ENCODE results near the gene CAMK1D.
"Not testable (repeated sequence)": the region's sequence is repeated elsewhere in the genome, so short reads cannot be mapped to it uniquely, and the experiment has no call there.

CAMK1D gene

DNA sequence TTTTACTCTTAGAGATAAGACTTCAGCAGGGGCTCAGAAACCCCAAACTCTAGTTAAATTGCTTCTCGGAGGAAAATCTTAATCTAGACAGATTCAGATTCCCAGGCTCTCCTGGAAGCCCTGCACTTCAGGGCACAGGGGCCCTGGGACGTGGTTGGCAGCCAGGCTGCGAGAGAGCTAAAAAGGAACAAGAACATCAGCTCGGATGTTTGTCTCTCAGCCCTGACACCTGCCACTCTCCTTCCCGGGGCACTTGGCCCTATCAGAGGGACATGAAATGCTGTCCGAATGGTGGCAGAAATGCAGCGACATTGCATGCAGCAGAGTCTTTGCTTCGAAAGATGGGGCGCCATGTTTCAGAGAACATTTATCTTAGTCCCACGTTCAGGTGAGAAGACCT is 485.4 kb downstream of the CAMK1D start:
- DNase-seq = no peak

DNA sequence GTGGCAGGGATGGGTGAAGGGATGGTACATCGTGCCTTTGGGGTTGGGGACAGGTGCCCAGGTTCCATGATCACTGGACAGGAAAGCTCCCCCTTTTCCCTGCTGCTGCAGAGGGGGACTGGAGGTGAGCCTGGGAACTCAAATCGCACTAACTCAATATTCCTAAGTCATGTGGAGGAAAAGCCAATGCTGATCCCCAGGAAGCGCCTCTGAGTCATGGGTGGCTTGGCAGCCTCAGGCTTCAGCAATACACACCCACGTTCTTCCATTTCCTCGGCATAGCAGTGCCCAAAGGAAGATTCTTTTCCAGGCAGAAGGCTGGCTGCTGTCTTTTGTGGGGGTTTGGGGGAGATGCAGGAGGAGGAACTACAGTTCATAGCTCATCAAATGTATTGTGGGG is 486.4 kb downstream of the CAMK1D start:
- no peak for DNase-seq

DNA sequence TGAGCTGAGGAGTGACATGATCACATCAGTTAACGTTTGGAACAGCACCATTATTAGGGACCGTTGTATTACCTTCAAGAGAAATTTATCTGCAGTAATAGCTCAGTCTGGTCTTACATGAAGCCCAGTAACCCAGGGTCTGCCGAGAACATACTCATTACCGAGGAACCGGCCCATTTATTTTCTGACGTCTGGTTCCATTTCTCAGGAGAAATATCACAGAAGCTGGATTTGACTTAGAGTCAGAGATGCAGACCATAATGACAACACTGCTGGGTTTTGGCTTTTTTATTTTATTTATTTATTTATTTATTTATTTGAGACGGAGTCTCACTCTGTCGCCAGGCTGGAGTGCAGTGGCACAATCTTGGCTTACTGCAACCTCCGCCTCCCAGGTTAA is 489.0 kb downstream of the CAMK1D start:
- no peak for DNase-seq

DNA sequence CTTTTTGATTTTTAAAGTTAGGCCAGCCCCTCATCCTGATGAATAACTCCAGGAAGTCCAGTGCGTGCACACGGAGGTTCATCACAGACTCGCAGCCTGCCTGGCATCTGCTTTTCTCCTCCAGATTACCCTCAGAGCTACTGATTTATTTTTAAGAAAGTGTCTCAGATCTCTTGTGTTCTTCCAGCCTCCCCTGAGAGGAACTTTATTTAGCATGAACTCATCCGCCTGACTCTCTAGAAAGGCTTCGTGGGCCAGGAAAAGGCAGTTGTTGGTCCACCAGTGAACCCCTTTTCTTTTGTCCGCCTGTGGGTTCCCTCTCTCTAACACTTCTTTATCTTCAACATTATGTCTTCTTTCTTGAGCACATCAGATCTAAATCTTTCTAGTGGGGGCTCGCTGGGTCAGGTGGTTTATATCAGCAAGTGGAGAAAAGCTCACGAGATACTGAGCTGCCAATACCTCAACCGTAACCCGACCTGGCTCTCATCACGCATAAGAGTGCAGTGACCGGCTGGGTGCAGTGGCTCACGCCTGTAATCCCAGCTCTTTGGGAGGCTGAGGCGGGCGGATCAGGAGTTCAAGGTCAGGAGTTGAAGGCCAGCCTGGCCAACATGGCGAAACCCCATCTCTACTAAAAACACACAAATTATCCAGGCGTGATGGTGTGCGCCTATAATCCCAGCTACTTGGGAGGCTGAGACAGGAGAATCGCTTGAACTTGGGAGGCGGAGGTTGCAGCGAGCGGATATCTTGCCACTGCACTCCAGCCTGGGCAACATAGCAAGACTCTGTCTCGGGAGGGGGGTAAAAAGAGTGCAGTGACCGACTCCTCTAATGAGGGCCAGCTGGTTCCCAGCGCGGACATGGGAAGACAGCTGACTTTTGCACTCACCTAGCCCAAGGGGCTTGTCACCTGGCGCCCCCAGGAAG is 489.9 kb downstream of the CAMK1D start:
- DNase-seq = no peak

DNA sequence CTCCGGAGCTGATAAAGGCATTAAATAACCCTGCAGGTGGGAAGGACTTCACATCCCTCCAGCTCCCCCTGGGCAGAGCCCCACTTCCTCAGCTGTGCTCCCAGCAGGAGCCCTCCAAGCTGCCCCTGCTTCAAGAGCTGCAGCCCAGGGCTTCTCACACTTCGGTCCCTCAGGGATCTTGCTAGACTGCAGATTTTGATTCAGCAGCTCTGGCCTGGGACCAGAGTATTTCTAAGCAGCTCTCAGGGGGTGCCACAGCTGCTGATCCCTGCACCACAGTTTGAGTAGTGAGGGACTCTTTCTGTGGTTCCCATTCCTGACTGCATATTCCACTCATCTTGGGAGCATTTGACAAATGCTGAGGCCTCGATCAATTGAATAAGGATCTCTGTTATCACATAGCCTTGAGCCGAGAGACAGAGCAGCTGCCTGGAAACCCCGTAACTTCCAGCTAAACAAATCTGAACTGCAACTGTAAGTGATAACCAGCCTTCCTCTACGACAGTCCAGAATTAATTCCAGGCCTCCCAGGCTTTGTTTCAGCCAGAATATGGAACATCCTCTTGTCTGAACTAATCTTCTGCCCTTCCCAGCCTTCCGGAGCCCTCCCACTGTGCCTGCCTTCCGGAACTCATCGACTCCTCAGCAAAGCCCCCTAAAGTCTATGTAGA is 490.7 kb downstream of the CAMK1D start:
- no peak for DNase-seq

DNA sequence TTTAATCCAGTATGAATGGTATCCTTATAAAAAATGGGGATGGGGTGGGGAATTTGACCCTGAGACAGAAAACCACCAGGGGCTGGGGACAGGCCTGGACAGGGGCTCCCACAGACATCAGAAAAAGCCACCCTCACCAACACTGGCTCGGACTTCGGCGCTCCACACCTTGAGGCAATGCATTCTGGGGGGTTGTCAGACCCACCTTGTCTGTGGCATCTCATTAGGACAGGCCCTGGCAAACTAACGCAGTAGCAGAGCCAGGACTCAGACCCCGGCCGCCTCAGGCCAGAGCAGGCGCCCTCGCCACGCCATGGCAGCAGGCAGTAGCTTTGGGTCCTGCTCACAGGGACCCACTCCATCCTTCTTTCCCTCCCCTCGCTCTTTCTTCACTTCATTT is 492.1 kb downstream of the CAMK1D start:
- DNase-seq = no peak

DNA sequence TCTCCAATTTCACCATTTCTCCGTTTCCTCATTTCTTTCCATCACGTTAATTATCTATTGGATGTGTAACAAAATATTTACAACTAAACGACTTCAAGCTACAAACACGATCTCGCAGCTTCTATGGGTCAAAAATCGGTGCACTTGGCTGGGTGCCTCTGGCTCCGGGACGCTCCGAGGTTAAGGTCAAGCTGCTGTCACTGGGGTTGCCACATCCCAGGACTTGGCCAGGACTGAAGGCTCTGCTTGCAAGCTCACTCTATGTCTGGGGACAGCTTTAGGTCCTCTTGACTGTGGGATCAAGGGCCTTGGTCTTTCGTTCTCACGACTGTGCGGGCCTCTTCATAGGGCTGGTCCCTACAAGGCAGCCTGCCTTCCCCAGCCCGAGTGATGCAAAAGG is 492.5 kb downstream of the CAMK1D start:
- DNase-seq = no peak

DNA sequence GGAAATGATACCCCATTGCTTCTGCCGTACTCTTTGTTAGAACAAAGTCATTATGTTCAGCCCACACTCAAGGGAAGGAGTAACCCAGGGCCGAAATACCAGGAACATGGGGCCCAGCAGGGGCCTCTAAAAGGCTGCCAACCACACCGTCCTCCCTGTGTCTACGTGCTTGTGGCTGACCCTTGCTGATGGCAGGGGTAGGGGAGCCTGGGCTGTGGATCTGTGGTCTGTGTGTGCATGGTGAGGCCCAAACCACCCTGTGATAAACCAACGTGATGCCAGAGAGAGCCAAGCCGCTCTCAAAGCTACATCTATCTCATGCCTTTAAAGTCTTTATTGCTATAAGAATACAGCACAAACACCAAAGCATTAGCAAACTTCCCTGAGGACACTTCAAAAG is 493.0 kb downstream of the CAMK1D start:
- DNase-seq = no peak

DNA sequence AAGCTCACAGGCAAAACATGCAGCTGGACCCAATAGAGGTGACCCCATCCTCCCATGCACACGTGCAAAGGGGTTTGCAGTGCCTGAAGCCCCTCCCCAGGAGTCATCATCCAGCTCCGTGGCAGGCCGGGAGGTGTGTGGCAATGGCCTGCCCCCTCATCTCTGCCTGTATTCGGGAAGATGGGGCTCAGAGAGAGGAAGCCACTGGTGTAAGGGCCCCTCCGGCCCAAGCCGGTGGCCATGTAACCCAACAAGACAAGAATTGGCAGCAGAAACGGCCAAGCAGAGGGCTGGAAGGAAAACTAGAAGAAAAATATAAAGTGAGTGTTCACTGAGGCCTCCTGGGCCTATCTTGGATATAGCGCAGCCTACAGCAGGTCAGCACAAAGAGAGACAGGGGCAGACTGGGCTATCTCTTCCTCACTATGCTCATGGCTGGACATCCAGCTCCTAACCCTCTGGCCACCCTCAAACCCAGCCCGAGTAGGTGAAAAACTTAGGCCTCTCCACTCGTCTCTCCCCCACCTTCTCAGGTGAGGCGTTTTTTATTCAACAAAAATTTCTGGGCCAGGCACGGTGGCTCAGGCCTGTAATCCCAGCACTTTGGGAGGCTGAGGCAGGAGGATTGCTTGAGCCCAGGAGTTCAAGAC is 494.1 kb downstream of the CAMK1D start:
- no peak for DNase-seq

DNA sequence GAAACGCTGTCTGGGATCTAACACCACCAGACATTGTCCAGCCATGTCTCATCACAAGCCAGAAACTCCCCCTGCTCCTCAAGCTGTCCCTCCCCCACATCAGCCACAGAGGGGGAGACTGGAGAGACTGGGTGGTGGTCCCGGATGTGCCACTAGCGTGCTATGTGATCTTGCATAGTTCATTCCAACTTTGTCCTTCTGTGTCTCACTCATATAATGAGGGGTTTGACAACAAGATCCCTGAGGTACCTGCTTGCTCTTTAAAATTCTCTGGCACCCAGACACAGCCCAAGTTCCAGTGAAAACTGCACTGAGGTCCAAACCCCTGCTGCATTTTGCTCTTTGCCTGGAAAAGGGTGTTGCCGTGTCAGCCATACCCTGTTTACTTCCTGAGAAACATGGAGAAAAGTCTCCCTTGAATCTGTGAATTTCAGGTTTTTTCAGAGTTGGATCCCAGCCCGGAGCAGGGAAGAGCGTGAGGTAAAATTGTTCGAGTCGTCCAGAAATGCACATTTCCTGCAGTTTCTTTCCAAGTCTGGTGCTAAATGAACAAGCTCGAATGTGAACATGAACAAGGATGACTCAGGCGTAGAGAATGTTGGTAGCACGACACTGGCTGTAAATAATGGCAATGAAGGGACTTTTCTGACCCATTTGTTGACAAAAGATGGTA is 495.6 kb downstream of the CAMK1D start:
- DNase-seq = no peak

DNA sequence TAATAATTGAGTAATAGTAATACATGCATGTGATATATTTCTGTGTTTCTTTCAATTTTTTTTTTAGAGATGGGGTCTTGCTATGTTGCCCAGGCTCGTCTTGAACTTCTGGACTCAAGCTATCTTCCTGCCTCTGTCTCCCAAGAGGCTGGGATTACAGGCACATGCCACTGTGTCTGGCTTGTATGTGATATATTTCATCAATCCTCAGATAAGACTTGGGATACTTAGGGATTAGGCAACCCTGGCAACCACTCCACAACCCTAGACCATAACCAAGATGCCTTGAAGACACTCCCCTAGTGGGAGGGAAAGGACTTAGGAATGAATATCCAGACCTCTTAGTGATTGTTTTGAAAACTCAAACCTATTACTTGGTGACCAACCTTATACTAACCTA is 497.4 kb downstream of the CAMK1D start:
- no peak for DNase-seq

DNA sequence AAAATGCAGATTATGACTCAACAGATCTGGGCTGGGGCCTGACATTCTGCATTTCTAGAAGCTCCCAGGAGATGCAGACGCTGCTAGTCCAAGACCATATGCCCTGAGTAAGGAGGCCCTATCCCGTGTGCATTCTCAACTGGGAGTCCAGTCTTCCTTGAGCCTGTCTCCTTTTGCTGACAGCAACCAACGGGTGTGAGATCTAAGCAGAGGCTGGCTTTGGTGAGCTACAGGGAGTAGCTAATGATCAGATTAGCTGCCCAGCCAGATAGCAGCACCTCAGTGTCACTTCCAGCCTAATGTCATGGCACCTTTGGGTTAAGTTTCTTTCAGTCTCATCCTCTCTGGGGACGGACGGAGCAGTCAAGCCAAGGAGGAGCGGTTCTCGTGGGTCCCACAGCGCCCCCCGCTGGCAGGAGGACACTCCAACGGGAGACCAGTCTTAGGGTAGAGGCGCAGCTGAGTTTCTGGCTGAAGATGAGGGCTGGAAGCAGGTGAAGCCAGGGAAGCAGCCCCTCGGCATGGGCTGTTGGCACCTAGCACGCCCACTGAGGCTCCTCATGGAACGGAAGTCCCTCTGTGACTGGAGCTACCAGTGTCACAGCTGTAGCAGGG is 498.1 kb downstream of the CAMK1D start:
- no peak for DNase-seq

DNA sequence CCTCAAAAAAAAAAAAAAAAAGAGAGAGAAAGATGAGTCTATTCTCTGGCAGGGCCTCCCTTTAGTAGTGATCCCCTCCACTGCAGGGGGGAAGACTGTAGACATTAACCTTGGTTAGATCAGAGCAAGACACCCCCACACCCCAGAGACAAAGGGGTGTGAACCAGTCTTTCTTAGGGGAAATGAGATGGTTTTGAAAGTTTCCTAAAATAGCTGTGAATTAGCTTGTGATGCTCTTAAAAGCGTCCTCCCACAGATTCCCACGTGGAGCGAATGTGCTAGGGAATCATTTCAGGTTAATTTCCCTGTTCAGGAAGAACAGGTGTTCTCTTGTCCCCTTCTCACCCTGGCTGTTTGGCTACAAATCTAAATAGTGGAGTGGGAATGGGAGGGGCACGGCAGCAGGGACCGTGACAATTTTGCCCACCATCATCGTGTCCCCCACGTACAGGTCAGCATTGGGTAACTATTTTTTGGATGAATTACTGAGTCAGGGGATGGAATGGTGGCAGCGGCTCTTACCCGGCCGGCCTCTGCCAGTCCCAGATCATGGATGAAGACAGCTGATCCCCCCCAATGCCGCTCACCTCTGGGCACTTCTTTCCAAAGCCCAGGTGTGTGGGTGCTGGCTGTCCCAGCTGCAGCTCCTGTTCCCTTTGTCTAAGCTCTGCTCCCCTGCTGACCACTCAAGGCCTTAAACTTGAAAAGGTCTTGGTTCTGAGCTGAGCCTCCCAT is 499.3 kb downstream of the CAMK1D start:
- no peak for DNase-seq

DNA sequence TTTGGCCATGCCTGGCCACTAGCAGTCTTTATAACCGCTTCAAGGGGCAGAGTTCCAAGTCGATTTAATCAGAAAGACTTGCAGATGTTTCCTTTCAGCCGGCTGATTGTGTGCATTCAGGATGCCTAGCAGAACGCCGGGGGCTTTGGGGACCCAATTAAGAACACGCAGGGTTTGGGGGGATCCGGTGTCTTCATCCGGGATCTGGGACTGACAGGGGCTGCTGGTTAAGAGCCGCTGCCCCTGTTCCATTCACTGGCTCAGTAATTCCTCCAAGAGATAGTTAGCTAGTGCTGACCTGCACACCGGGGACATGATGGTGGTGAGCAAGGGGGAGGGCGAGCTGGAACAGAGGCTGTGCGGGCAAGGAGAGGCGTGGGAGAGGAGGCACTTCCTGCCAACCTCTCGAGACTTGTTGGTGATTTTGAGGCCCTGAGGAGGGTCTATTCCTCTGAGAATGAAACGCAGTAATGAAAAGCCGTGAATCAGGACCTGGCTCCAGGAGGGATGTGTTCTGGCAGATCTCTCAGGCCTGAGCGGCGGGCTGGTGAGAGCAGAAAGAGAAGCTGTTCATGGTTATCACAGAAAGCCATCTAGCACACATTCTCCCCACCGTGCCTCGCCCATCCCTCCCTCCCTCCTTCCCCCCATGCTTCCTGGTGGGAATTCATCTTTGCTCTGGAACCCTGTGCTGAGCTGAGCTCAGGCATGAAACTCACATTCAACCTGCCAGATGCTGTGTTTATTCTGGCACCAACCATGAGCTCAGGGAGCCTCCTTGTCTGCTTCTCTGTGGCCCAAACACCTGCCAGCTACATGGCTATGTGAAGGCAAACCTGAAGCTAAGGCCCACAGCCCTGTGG is 500.2 kb downstream of the CAMK1D start:
- no peak for DNase-seq

DNA sequence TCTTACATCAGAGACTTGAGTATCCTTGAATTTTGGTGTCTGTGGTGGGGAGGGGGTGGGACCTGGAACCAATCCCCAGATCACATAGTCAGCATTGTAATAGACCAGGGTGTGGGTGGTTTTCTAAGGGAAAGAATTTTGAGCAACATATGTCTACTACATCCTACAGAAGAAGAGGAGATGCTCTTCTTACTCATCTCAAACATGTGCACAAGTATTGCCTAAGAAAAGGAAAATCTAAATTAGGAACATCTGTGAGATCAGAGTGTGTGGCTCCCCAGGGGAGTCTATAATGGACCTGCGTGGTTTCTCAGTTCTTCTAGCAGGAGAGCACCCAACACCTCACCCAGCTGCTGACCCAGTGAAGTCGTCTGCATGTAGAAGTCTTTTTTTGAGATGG is 503.3 kb downstream of the CAMK1D start:
- DNase-seq = no peak

DNA sequence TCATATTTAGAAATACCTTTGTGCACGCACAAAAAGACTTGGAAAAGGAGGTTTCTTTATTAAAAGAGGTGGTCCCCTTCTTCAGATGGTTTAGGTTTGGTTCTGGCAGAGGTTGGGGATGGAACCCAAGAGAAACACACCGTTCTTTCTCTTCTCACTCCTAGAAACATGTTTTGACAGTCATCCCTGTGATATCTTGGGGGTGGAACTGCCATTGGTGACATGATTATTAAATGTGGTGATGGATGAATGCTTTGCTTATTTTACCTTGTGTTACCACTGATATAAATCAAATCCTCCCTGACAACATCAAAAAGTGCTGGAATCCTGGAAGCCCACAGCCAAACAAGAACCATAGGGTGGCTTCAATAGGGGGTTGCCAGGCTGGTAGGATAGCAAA is 505.6 kb downstream of the CAMK1D start:
- no peak for DNase-seq

DNA sequence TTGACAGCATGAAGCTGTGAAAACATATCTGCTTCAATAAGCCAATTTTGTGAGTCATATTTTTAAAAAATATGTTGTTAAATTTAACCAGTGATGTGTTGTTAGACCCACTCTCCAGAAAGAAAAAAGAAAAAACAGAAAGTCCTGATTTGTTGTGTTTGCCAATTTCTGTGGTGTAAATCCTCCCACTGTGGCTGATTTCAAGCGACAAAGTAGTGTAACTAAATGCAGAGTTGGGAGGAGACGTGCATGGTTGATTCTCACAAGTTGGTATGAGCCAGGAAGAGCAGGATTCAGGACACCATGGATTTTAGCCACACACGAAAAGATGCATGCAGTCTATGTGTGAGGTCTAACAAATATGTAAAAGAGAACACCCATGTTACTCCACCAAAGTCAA is 513.1 kb downstream of the CAMK1D start:
- DNase-seq = no peak

DNA sequence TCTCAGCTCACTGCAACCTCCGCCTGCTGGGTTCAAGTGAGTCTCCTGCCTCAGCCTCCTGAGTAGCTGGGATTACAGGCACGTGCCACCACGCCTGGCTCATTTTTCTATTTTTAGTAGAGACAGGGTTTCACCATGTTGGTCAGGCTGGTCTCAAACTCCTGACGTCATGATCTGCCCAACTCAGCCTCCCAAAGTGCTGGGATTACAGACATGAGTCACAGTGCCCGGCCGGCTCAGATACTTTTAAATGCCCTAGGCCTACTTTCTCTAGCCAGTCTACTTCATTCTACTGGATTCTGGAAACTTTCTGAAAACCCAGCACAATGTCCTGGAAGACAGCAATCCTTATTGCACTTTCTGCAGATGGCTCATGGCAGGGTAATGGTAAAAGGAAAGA is 516.2 kb downstream of the CAMK1D start:
- not testable (repeated sequence) for DNase-seq

DNA sequence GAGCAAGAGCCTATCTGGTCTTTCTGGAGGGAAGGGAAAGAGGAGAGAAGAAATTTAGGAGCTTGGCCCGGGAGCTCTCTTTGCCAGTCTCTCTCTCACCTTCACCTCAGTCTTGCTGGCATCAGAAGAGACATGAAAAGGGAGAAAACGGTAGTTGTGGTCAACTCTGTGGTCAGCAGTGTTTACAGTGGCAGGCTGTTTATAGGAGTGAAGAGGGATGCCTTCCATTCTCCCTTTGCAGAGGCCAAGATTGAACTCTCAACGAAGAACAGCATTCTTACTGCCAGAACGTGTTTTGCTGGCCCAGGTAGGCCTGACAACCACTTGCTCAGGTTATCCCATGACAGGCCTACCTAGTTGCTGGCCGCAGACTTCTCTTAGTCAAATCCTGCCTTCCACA is 518.9 kb downstream of the CAMK1D start:
- no peak for DNase-seq

DNA sequence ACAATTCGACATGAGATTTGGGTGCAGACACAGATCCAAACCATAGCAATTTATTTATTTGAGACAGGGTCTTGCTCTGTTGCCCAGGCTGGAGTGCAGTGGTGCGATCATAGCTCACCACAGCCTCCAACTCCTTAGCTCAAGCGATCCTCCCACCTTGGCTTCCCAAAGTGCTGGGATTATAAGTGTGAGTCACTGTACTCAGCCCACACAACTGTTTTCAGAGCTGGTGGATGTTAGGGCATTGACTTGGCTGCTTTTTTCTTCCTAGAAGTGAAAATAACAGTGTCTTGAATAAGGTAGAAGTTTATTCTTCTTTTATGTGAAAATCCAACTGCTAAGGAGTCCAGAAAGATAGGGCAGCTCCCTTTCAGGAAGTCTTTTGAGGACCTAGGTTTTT is 520.1 kb downstream of the CAMK1D start:
- no peak for DNase-seq

DNA sequence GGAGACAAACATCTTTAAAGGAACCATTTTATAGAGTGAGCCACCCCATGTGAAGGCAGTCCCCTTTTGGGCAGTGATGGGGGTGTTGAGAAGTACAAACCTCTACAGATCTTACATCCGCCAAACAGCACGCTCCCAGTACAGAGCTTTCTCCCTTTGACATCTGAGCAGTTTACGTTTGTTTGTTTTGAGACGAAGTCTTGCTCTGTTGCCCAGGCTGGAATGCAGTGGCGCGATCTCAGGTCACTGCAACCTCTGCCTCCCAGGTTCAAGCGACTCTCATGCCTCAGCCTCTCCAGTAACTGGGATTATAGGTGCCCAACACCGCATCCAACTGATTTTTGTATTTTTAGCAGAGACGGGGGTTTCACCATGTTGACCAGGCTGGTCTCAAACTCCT is 523.2 kb downstream of the CAMK1D start:
- no peak for DNase-seq

All from T-helper 9 cell (primary cell).